ENCODE data around the gene DVL3. TPM values are rescaled to one million over a fixed set of nuclear protein-coding genes. Genes with fewer than 3 reads are reported as not detected.

DVL3 gene
- total RNA-seq, 2 experiments from 2014 or later = 38.5 to 65.6 TPM

DNA sequence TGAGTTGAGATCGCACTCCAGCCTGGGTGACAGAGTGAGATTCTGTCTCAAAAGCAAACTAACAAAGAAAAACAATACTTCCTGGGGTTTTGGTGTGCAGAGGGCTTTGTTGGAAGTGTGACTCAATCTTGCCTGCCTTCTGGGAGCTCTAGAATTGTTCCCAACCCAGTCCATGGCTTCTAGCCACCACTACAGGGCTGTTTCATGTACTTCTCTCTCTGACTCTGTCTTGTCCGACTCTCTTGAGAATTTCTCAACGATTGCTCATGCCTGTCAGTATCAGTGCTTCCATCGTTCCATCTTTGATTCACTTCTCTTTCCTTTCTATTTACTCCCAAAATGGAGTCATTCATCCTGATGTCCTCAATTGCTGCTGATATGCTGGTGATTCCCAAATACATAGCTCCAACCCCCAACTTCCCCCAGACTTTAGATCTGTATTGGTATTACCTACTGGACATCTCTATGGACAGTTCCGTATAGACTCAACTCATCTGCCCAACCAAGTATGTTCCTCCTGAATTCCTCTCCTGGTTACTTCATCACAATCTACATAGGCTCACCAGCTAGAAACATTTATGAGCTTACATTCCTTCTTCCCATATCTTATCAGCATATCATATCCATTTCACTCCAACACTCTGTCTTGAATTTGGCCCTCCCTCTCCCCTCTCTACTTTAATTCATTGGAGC, 17.6 kb downstream of the DVL3 start:
- ChIA-PET POLR2A (interaction anchor here (0.6 to 2.2 kb wide), 3 partner anchors 14 to 28 kb away, joined by 3 to 14 read pairs (median 4); partner anchors contain the start of genes ABCF3 and DVL3), CTCF (ENCODE audit: unreplicated experiment) (no interaction called here)
- Histone ChIP-seq H3K4me3 (ENCODE audit: low read depth, low read length, poor library complexity, severe bottlenecking) (no peak overlapping the region), H4K20me1 (ENCODE audit: insufficient read depth, low read length) (no peaks in the 10 kb centered on the region), H3K9me3 (ENCODE audit: low read length) (no peaks in the 10 kb centered on the region), H3K4me1 (ENCODE audit: insufficient read depth, low read length, poor library complexity, severe bottlenecking) (peaks cover 26% of the 10 kb centered on the region), H2AFZ (ENCODE audit: low read length) (no peak overlapping the region), H3K4me2 (ENCODE audit: low read length) (no peak overlapping the region), H3K36me3 (ENCODE audit: insufficient read depth, low read length) (peaks cover 30% of the 10 kb centered on the region), H3K79me2 (ENCODE audit: insufficient read depth, low read depth, low read length) (peaks cover 14% of the 10 kb centered on the region), H3K27ac (ENCODE audit: low read depth, low read length, poor library complexity, severe bottlenecking) (no peak overlapping the region), H3K9me2 (ENCODE audit: insufficient read depth, low read length) (no peaks in the 10 kb centered on the region)
- no peak for DNase-seq (ENCODE audit: low spot score)
- TF ChIP-seq, protein P1, sequence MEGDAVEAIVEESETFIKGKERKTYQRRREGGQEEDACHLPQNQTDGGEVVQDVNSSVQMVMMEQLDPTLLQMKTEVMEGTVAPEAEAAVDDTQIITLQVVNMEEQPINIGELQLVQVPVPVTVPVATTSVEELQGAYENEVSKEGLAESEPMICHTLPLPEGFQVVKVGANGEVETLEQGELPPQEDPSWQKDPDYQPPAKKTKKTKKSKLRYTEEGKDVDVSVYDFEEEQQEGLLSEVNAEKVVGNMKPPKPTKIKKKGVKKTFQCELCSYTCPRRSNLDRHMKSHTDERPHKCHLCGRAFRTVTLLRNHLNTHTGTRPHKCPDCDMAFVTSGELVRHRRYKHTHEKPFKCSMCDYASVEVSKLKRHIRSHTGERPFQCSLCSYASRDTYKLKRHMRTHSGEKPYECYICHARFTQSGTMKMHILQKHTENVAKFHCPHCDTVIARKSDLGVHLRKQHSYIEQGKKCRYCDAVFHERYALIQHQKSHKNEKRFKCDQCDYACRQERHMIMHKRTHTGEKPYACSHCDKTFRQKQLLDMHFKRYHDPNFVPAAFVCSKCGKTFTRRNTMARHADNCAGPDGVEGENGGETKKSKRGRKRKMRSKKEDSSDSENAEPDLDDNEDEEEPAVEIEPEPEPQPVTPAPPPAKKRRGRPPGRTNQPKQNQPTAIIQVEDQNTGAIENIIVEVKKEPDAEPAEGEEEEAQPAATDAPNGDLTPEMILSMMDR (conservative IDR thresholded peaks at IDR 0.05; ENCODE audit: low read length) = no peak
- TF ChIP-seq EZH2phosphoT487 (IDR thresholded peaks at IDR 0.05; ENCODE audit: borderline replicate concordance, low read depth, low read length) = no peak
- intact Hi-C loops (cut with micrococcal nuclease; ENCODE audit: unreplicated experiment) = no loop called here
- BruUV-seq (replicated peaks) = no TSS peak

DNA sequence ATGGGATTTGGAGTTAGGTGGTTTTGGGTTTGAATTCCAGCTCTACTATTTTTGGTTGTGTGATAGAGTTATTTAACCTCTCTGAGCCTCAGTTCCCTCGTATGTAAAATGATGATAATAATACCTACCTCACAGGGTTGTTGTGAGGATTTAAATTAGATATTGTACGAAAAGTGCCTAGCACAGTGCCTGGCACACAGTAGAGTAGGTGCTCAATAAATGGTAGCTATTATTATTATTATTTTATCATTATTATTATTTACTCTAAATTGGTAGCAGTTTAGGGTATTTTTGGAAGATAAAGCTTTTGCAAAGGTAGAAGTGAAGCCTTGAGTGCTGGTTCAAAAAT, 18.2 kb downstream of the DVL3 start:
- no peak overlapping the region for H2AFZ ChIP-seq (ENCODE audit: low read length)
- ChIA-PET CTCF (ENCODE audit: unreplicated experiment) (no interaction called here), POLR2A (interaction anchor here (0.6 to 2.2 kb wide), 6 partner anchors 11 to 28 kb away, joined by 3 to 14 read pairs (median 4); partner anchors contain the start of genes ABCF3 and DVL3)
- no peak for DNase-seq (ENCODE audit: low spot score)
- H3K4me3 ChIP-seq (ENCODE audit: low read depth, low read length, poor library complexity, severe bottlenecking) = no peak overlapping the region
- no peak overlapping the region for H3K27ac ChIP-seq (ENCODE audit: low read depth, low read length, poor library complexity, severe bottlenecking)
- no peaks in the 10 kb centered on the region for H4K20me1 ChIP-seq (ENCODE audit: insufficient read depth, low read length)
- BruUV-seq (replicated peaks) = no TSS peak
- peaks cover 26% of the 10 kb centered on the region for H3K4me1 ChIP-seq (ENCODE audit: insufficient read depth, low read length, poor library complexity, severe bottlenecking)
- intact Hi-C loops (cut with micrococcal nuclease; ENCODE audit: unreplicated experiment) = no loop called here
- peaks cover 14% of the 10 kb centered on the region for H3K79me2 ChIP-seq (ENCODE audit: insufficient read depth, low read depth, low read length)
- no peak overlapping the region for H3K4me2 ChIP-seq (ENCODE audit: low read length)
- H3K9me3 ChIP-seq (ENCODE audit: low read length) = no peaks in the 10 kb centered on the region
- H3K9me2 ChIP-seq (ENCODE audit: insufficient read depth, low read length) = no peaks in the 10 kb centered on the region
- peaks cover 30% of the 10 kb centered on the region for H3K36me3 ChIP-seq (ENCODE audit: insufficient read depth, low read length)
- no peak for TF ChIP-seq EZH2phosphoT487 (IDR thresholded peaks at IDR 0.05; ENCODE audit: borderline replicate concordance, low read depth, low read length)
- TF ChIP-seq, protein P1 (conservative IDR thresholded peaks at IDR 0.05; ENCODE audit: low read length) = no peak

DNA sequence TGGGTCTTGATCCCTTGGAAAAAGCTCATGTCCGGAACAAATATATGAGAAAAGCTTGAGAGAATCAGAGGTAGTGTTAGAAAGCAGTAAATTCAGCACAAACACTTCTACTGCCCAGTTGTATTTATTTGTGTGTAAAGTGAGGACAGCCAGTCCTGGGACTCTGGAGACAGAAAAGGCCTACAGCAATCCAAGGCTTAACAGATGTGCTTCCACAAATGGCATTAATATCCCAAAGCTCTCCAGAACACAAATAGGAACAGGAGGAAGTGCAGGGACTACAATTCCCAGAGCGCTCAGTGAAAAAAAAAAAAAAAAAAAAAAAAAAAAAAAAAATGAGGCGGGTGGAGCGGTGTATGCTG, 19.1 kb downstream of the DVL3 start:
- Histone ChIP-seq H3K79me2 (ENCODE audit: insufficient read depth, low read depth, low read length) (peaks cover 14% of the 10 kb centered on the region), H3K4me1 (ENCODE audit: insufficient read depth, low read length, poor library complexity, severe bottlenecking) (peaks cover 26% of the 10 kb centered on the region), H3K4me3 (ENCODE audit: low read depth, low read length, poor library complexity, severe bottlenecking) (peak overlapping the region; percentile 39), H3K36me3 (ENCODE audit: insufficient read depth, low read length) (peaks cover 30% of the 10 kb centered on the region), H2AFZ (ENCODE audit: low read length) (peak overlapping the region; percentile 37; the same call in 1 of the 2 replicates), H3K4me2 (ENCODE audit: low read length) (peak overlapping the region; percentile 62), H4K20me1 (ENCODE audit: insufficient read depth, low read length) (no peaks in the 10 kb centered on the region), H3K9me3 (ENCODE audit: low read length) (no peaks in the 10 kb centered on the region), H3K9me2 (ENCODE audit: insufficient read depth, low read length) (no peaks in the 10 kb centered on the region), H3K27ac (ENCODE audit: low read depth, low read length, poor library complexity, severe bottlenecking) (no peak overlapping the region)
- TF ChIP-seq, protein P1 (conservative IDR thresholded peaks at IDR 0.05; ENCODE audit: low read length) = no peak
- TF ChIP-seq EZH2phosphoT487 (IDR thresholded peaks at IDR 0.05; ENCODE audit: borderline replicate concordance, low read depth, low read length) = no peak
- POLR2A ChIA-PET = interaction anchor here (0.5 to 2.2 kb wide), 9 partner anchors 9 to 131 kb away, joined by 3 to 14 read pairs (median 4); partner anchors contain the start of gene ABCF3
- CTCF ChIA-PET (ENCODE audit: unreplicated experiment) = no interaction called here
- intact Hi-C loops (cut with micrococcal nuclease; ENCODE audit: unreplicated experiment) = loop anchor here (1.0 to 2.0 kb wide), 4 partner anchors 11 to 125 kb away; partner anchors contain the start of genes DVL3, EIF2B5 and PSMD2
- no TSS peak for BruUV-seq (replicated peaks)
- DNase-seq (ENCODE audit: low spot score) = no peak

Measured in OCI-LY7 (cell line).